ENCODE results near the gene ZNF581. TPM values are rescaled to one million over a fixed set of nuclear protein-coding genes. Genes with fewer than 3 reads are reported as not detected.

ZNF581 gene
- total RNA-seq, 1 donor from 2014 or later, result 36.9 TPM

- Histone ChIP-seq H3K4me3 (ENCODE audit: low read depth, low read length) (peak overlapping the region; percentile 91), H3K27me3 (ENCODE audit: control insufficient read depth, insufficient read depth, low read length) (no peaks in the 10 kb centered on the region), H3K36me3 (ENCODE audit: control insufficient read depth, insufficient read depth, low read length) (no peaks in the 10 kb centered on the region)
- no peak for TF ChIP-seq CTCF (IDR thresholded peaks at IDR 0.05; ENCODE audit: insufficient read depth, low read length, poor library complexity, severe bottlenecking)
- DNase-seq (ENCODE audit: low read depth), result peak; percentile 73
Observed at GRCh38 chr19:55598719-55599467, 44.6 kb upstream of the ZNF581 start.

- no peaks in the 10 kb centered on the region for H3K36me3 ChIP-seq (ENCODE audit: control insufficient read depth, insufficient read depth, low read length)
- no peak for TF ChIP-seq CTCF (IDR thresholded peaks at IDR 0.05; ENCODE audit: insufficient read depth, low read length, poor library complexity, severe bottlenecking)
- peak within 1 kb of the TSS; percentile 91 for H3K4me3 ChIP-seq (ENCODE audit: low read depth, low read length)
- peak; percentile 82 for DNase-seq (ENCODE audit: low read depth)
- no peaks in the 10 kb centered on the region for H3K27me3 ChIP-seq (ENCODE audit: control insufficient read depth, insufficient read depth, low read length)
Observed at GRCh38 chr19:55599468-55599841, 44.0 kb upstream of the ZNF581 start, which contains the start of gene FIZ1. TSS of gene FIZ1 (minus strand) at chr19:55599517. CDS start at chr19:55597865, 1,652 bp downstream.

- no peaks in the 10 kb centered on the region for H3K36me3 ChIP-seq (ENCODE audit: control insufficient read depth, insufficient read depth, low read length)
Observed at GRCh38 chr19:55599842-55600661, 43.4 kb upstream of the ZNF581 start, which contains the start of gene ZNF524. TSS of gene ZNF524 (plus strand) at chr19:55600288. CDS start at chr19:55602113, 1,825 bp downstream.

GRCh38 chr19:55600662-55601028 lies 42.8 kb upstream of the ZNF581 start:
- no peak for TF ChIP-seq CTCF (IDR thresholded peaks at IDR 0.05; ENCODE audit: insufficient read depth, low read length, poor library complexity, severe bottlenecking)

More at GRCh38 chr19:55599842-55600661, 43.4 kb upstream of the ZNF581 start, which contains the start of gene ZNF524:
- no peak for DNase-seq (ENCODE audit: low read depth)
- no peaks in the 10 kb centered on the region for H3K27me3 ChIP-seq (ENCODE audit: control insufficient read depth, insufficient read depth, low read length)
- H3K4me3 ChIP-seq (ENCODE audit: low read depth, low read length), result peak within 1 kb of the TSS; percentile 91
- TF ChIP-seq CTCF (IDR thresholded peaks at IDR 0.05; ENCODE audit: insufficient read depth, low read length, poor library complexity, severe bottlenecking), result no peak

GRCh38 chr19:55601084-55601483 lies 42.4 kb upstream of the ZNF581 start:
- TF ChIP-seq CTCF (IDR thresholded peaks at IDR 0.05; ENCODE audit: insufficient read depth, low read length, poor library complexity, severe bottlenecking), result no peak
- Histone ChIP-seq H3K4me3 (ENCODE audit: low read depth, low read length) (peak overlapping the region; percentile 91), H3K27me3 (ENCODE audit: control insufficient read depth, insufficient read depth, low read length) (no peaks in the 10 kb centered on the region), H3K36me3 (ENCODE audit: control insufficient read depth, insufficient read depth, low read length) (no peaks in the 10 kb centered on the region)
- DNase-seq (ENCODE audit: low read depth), result no peak

More at GRCh38 chr19:55600662-55601028, 42.8 kb upstream of the ZNF581 start:
- Histone ChIP-seq H3K27me3 (ENCODE audit: control insufficient read depth, insufficient read depth, low read length) (no peaks in the 10 kb centered on the region), H3K4me3 (ENCODE audit: low read depth, low read length) (peak overlapping the region; percentile 91), H3K36me3 (ENCODE audit: control insufficient read depth, insufficient read depth, low read length) (no peaks in the 10 kb centered on the region)
- no peak for DNase-seq (ENCODE audit: low read depth)

Data from kidney epithelial cell (primary cell).